Fibroblast of lung (primary cell): ENCODE data around the gene CROCC. TPM values are rescaled to one million over a fixed set of nuclear protein-coding genes. Genes with fewer than 3 reads are reported as not detected.

Experiments used
- DNase-seq, 2 donors: peaks; one replicate each; pipeline versions ENCODE4 v3.0.0 to v3.0.0-alpha.2; 2010; ENCODE audit warnings: low read depth in 2 of 2
- H2AFZ ChIP-seq: 2 replicates; pipeline ENCODE4 v1.5.1; 2012; ENCODE audit warnings: low read length, control low read depth, inconsistent platforms
- H3K27ac ChIP-seq: 2 replicates; pipeline ENCODE4 v1.5.1; 2011; ENCODE audit warnings: low read length, control low read depth; ENCODE audit not compliant: insufficient read depth
- H3K27me3 ChIP-seq: 2 replicates; pipeline ENCODE4 v1.5.1; 2011; ENCODE audit warnings: mild to moderate bottlenecking, low read length; ENCODE audit not compliant: control insufficient read depth, insufficient read depth
- H3K36me3 ChIP-seq: 2 replicates; pipeline ENCODE4 v1.5.1; 2011; ENCODE audit warnings: low read length; ENCODE audit not compliant: control insufficient read depth, insufficient read depth
- H3K4me1 ChIP-seq: 2 replicates; pipeline ENCODE4 v1.5.1; 2011; ENCODE audit warnings: low read length; ENCODE audit not compliant: control insufficient read depth, insufficient read depth; ENCODE audit errors: extremely low read depth
- H3K4me2 ChIP-seq: 2 replicates; pipeline ENCODE4 v1.5.1; 2011; ENCODE audit warnings: low read length, control low read depth; ENCODE audit not compliant: insufficient read depth; ENCODE audit errors: extremely low read depth
- H3K4me3 ChIP-seq, 4 experiments: fragments of 200-600 bp in 1 of 4; sonication (generic) in 1 of 4; replicated peaks in 1 of 4; 2 replicates each; pipeline ENCODE4 v1.5.1; 2011 to 2016; ENCODE audit warnings: low read length in 4 of 4, low read depth in 3 of 4, mild to moderate bottlenecking in 3 of 4, control low read depth in 2 of 4, inconsistent platforms in 1 of 4, mixed read lengths in 1 of 4; ENCODE audit not compliant: insufficient read depth in 1 of 4; ENCODE audit errors: control extremely low read depth in 1 of 4
- H3K79me2 ChIP-seq: 2 replicates; pipeline ENCODE4 v1.5.1; 2012; ENCODE audit warnings: mild to moderate bottlenecking, low read length, inconsistent platforms; ENCODE audit not compliant: control insufficient read depth, insufficient read depth
- H3K9ac ChIP-seq: 2 replicates; pipeline ENCODE4 v1.5.1; 2011; ENCODE audit warnings: mild to moderate bottlenecking, low read length, control low read depth; ENCODE audit not compliant: insufficient read depth
- H3K9me3 ChIP-seq: 2 replicates; pipeline ENCODE4 v1.5.1; 2012; ENCODE audit warnings: low read depth, low read length; ENCODE audit not compliant: control insufficient read depth, insufficient read depth
- H4K20me1 ChIP-seq: 2 replicates; pipeline ENCODE4 v1.5.1; 2011; ENCODE audit warnings: low read length; ENCODE audit not compliant: control insufficient read depth, insufficient read depth; ENCODE audit errors: extremely low read depth
- EZH2 ChIP-seq: IDR thresholded peaks from 2 replicates; pipeline ENCODE4 v1.5.1; 2012; ENCODE audit warnings: low read length, control low read depth, mild to moderate bottlenecking; ENCODE audit errors: missing control alignments
- polyA plus RNA-seq, 2 donors: library from polyadenylated mRNA; depleted of rRNA in 1 of 2; stranded (reverse) in 1 of 2; unstranded in 1 of 2; fragments of >200 nt; gene quantifications; 2 replicates each; pipeline ENCODE4 v1.2.1, GENCODE V29; 2011 to 2012; ENCODE audit warnings: missing spikeins in 1 of 2
- total RNA-seq: library from RNA; depleted of rRNA; stranded (reverse); fragments of >200 nt; gene quantifications from 2 replicates; pipeline ENCODE4 v1.2.1, GENCODE V29; 2014
- TF ChIP-seq, protein P1 (sequence below), 2 donors: IDR thresholded peaks in 1 of 2; conservative IDR thresholded peaks in 1 of 2; 1 replicate in 1 of 2; 2 replicates in 1 of 2; pipeline ENCODE4 v1.5.1; 2011 to 2012; ENCODE audit warnings: low read length in 2 of 2, control low read depth in 1 of 2, inconsistent platforms in 1 of 2, low read depth in 1 of 2, mild to moderate bottlenecking in 1 of 2

The CROCC gene
- total and polyA plus RNA-seq, 2 donors (not counting 1 experiment from before 2014, with no cell fraction given), result 3.8 to 20.3 TPM

DNA sequence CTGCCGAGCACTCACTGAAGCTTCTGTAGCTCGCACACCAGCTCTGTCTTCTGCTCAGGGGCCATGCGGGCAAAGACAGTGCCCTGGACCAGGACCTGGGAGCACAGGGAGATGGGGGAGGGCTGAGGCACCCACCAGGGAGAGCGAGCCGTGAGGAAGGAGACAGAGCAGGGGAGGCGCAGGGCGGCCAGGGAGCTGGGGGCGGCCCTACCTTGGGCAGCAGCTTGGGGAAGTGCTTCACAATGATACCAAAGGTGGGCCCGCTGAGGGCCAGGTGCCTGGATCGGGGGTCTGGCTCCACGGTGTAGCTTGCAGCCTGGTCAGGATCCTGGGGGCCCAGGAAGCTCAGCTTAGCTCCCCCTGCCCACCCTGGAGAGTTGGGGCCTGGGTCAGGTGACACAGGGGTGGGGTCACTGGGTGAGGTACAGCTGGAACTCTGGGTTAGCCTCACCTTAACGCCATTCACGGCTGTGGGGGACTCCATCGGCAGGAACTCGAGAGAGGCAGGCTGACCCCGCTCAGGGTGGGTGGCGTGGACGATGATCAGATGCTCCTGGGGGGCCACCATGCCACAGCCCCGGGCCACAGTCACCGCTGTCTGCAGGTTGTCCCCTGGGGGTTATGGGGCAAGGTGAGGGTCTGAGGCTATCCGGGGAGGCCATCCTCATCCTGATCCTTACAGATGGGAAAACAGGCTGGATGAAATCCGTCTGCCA lies 68.1 kb downstream of the CROCC start:
- Histone ChIP-seq H3K27me3 (no peaks in the 10 kb centered on the region), H3K9me3 (no peaks in the 10 kb centered on the region), H3K27ac (no peak overlapping the region), H4K20me1 (no peaks in the 10 kb centered on the region), H3K9ac (no peak overlapping the region), H3K36me3 (peaks cover 6% of the 10 kb centered on the region), H3K4me2 (no peak overlapping the region), H2AFZ (no peak overlapping the region), H3K4me1 (no peaks in the 10 kb centered on the region), H3K79me2 (no peaks in the 10 kb centered on the region), H3K4me3 (no peak overlapping the region)
- DNase-seq, result no peak
- TF ChIP-seq EZH2, result no peak
- TF ChIP-seq, protein P1, sequence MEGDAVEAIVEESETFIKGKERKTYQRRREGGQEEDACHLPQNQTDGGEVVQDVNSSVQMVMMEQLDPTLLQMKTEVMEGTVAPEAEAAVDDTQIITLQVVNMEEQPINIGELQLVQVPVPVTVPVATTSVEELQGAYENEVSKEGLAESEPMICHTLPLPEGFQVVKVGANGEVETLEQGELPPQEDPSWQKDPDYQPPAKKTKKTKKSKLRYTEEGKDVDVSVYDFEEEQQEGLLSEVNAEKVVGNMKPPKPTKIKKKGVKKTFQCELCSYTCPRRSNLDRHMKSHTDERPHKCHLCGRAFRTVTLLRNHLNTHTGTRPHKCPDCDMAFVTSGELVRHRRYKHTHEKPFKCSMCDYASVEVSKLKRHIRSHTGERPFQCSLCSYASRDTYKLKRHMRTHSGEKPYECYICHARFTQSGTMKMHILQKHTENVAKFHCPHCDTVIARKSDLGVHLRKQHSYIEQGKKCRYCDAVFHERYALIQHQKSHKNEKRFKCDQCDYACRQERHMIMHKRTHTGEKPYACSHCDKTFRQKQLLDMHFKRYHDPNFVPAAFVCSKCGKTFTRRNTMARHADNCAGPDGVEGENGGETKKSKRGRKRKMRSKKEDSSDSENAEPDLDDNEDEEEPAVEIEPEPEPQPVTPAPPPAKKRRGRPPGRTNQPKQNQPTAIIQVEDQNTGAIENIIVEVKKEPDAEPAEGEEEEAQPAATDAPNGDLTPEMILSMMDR (conservative IDR thresholded peaks at IDR 0.05 in 1 of 2, IDR thresholded peaks at IDR 0.05 in 1 of 2; ENCODE audit: low read depth in 1 of 2, low read length in 2 of 2), result no peak

- Histone ChIP-seq H3K4me2 (no peak overlapping the region), H3K79me2 (no peaks in the 10 kb centered on the region), H2AFZ (no peak overlapping the region), H4K20me1 (no peaks in the 10 kb centered on the region), H3K36me3 (peaks cover 6% of the 10 kb centered on the region), H3K4me3 (no peak overlapping the region), H3K4me1 (no peaks in the 10 kb centered on the region), H3K9me3 (no peaks in the 10 kb centered on the region), H3K9ac (no peak overlapping the region), H3K27me3 (no peaks in the 10 kb centered on the region), H3K27ac (no peak overlapping the region)
- DNase-seq, result no peak
- no peak for TF ChIP-seq EZH2
- TF ChIP-seq, protein P1 (conservative IDR thresholded peaks at IDR 0.05 in 1 of 2, IDR thresholded peaks at IDR 0.05 in 1 of 2; ENCODE audit: low read depth in 1 of 2, low read length in 2 of 2), result no peak
Measured at GRCh38 chr1:16991571-16991970, 69.8 kb downstream of the CROCC start.

DNA sequence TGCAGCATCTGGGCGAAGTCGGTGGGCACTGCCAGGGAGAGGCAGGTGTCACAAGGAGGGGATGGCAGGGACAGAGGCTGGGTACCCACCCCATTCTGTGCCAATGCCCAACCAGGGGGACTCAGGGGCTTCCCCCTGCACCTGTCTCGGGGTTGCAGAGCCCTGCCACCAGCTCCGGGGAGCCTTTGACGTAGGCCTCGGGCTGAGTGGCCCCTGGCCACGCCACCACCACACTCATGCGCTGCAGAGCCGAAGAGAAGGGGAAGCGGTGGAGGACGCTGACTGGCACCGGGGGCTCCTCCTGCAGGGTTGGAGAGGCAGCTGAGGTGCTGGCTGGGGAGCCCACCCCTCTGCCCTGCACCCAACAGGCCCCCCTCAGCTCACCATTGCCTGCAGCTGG lies 70.4 kb downstream of the CROCC start:
- H3K79me2 ChIP-seq, result no peaks in the 10 kb centered on the region
- no peak for DNase-seq
- no peak overlapping the region for H3K9ac ChIP-seq
- H3K27ac ChIP-seq, result no peak overlapping the region
- H3K4me2 ChIP-seq, result no peak overlapping the region
- H3K9me3 ChIP-seq, result no peaks in the 10 kb centered on the region
- H3K36me3 ChIP-seq, result peaks cover 7% of the 10 kb centered on the region
- no peak overlapping the region for H2AFZ ChIP-seq
- no peaks in the 10 kb centered on the region for H3K4me1 ChIP-seq
- no peaks in the 10 kb centered on the region for H3K27me3 ChIP-seq
- TF ChIP-seq, protein P1 (conservative IDR thresholded peaks at IDR 0.05 in 1 of 2, IDR thresholded peaks at IDR 0.05 in 1 of 2; ENCODE audit: low read depth in 1 of 2, low read length in 2 of 2), result no peak
- no peak for TF ChIP-seq EZH2
- no peaks in the 10 kb centered on the region for H4K20me1 ChIP-seq
- no peak overlapping the region for H3K4me3 ChIP-seq
